T-helper 2 cell (primary cell): ENCODE data around the gene RNASE4.
"Not testable (repeated sequence)": the region's sequence is repeated elsewhere in the genome, so short reads cannot be mapped to it uniquely, and the experiment has no call there.

Experiments used
- DNase-seq, 5 experiments: peaks; one replicate each; pipeline versions ENCODE4 v3.0.0 to v3.0.0-alpha.2; 2012 to 2022
- total RNA-seq, 2 donors: gene quantifications; one replicate each; lab custom pipeline; 2026; lab: John Stamatoyannopoulos, UW

The RNASE4 gene, protein sequence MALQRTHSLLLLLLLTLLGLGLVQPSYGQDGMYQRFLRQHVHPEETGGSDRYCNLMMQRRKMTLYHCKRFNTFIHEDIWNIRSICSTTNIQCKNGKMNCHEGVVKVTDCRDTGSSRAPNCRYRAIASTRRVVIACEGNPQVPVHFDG
- total RNA-seq = 0 reads per million in 2 donors

DNA sequence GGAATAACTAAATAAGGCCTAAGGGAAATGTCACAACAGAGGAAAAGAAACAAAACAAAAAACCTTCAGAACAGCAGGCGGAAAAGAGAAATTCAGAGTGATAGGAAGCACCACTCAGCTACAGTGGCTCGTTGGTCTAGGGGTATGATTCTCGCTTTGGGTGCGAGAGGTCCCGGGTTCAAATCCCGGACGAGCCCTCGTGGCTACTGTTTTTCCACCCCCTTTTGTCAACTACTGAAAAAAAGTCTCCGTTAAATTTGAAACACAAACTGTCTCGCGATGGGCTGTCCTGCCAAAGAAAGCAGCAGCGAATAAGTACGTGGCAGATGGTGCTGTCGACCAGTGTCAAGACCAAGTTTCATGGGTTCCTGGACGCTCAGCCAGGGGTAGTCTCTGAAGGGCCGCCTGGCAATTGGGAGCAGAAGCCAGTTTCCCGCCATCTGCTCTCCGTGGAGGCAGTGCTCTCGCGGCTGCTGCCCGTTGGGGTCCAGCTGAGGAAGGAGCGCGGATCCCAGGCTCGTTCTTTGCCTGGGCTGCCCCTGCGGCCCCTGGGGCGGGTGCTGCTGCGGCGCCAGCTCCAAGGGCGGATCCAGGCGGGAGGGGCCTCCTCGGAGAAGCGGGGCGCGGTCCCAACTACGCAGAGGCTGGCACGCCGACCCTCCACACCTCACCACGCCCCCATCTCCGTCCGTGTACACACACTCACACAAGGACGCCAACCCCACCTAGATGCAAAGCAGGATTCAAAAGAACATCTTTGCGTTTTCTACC is at the start of gene RNASE4:
Gene RNASE4 (plus strand): TSS at position 670 of the 771 bp plus-strand sequence. CDS start 14,812 bp downstream, outside the sequence.
- peak; percentile 43 to 89 (median 71) for DNase-seq

DNA sequence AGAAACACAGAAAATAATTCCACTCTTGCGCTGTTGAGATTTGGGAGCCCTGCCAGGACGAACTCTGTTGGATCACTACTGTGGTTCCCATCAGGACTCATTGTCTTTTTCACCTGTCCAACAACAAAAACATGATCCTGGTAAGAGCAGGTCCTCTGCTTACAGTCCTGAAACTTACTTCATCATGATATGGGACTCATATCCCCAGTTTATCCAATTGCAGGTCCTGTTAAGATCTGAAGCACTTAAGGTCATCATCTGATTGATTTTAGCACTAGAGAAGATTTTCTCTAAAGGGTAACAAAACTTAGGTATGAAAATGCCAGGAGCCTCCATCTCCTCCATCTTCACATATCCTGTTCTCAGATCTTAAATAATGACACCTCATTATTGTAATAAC is 42.8 kb upstream of the RNASE4 start, which contains the start of gene OR6S1:
Gene OR6S1 (minus strand): TSS at position 101 of the 400 bp plus-strand sequence. CDS start 0 bp downstream, at position 101.
- no peak for DNase-seq

DNA sequence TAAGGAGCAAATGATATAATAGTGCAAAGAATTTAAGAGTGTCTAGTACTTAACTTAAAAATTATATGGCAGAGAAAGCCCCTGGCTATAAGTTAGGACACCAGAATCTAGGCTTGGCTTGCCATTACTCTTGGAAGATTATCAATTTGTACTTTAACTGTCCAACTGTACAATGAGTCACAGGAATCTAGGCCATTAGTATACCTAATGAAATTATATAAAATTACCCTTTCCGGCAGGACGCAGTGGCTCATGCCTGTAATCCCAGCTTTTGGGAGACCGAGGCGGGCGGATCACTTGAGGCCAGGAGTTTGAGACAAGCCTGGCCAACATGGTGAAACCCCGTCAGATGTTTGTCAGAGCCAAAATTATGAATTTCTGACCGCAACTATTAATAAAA is 42.2 kb upstream of the RNASE4 start:
- no peak for DNase-seq

DNA sequence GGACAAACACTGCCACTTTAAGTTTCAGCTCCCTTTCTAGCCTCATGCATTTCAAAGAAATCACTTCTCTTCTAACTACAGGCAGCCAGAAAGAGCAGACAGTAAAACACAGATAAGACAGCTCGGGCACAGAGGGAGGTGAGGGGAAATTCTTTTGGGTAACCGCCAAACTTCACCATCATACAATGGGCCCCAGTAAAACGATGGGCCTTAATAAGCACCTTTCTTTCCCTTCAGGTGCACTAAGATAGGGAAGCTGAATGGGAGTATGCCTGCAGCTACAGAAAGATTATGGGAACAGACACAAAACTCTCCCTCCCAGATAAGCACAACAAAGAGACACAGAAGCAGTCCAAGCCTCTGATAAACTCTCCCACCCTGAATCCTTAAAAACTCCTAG is 41.6 kb upstream of the RNASE4 start:
- DNase-seq = not testable (repeated sequence)

DNA sequence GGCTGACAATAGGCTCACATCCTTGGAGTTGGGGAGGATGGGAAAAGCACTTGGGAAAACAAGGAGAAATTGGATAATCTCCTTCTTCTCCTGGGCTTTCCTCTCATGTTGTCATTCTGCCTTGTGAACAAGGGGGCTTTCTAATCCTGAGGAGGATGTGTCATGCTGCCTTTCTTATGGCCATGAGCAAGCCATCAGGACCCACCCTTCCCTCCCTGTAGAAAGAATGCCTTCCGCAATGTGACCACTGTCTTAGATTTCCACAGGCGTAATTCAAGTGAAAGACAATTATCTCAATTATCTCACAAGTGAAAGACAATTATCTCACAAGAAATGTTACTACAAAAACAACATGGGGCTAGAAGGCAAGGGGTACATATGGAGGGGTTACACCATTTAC is 39.8 kb upstream of the RNASE4 start:
- DNase-seq = no peak

DNA sequence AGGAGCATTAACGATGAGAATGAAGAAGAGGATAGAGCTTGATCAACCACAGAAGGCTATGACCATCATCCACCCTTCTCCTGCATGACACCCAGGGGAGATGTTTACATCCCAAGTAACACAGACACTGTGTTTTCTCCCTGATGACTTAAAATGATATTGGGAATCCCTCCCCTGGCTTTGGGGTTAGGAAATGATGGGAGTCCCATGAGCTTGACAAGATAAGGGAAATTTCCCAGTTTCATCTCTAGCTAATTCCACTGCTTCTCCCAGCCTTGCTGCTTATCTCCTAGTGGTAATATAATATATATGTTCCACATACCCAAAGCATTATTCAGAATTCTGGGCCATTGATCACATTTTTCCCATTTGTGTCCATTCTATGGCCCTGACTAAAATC is 38.9 kb upstream of the RNASE4 start:
- no peak for DNase-seq

DNA sequence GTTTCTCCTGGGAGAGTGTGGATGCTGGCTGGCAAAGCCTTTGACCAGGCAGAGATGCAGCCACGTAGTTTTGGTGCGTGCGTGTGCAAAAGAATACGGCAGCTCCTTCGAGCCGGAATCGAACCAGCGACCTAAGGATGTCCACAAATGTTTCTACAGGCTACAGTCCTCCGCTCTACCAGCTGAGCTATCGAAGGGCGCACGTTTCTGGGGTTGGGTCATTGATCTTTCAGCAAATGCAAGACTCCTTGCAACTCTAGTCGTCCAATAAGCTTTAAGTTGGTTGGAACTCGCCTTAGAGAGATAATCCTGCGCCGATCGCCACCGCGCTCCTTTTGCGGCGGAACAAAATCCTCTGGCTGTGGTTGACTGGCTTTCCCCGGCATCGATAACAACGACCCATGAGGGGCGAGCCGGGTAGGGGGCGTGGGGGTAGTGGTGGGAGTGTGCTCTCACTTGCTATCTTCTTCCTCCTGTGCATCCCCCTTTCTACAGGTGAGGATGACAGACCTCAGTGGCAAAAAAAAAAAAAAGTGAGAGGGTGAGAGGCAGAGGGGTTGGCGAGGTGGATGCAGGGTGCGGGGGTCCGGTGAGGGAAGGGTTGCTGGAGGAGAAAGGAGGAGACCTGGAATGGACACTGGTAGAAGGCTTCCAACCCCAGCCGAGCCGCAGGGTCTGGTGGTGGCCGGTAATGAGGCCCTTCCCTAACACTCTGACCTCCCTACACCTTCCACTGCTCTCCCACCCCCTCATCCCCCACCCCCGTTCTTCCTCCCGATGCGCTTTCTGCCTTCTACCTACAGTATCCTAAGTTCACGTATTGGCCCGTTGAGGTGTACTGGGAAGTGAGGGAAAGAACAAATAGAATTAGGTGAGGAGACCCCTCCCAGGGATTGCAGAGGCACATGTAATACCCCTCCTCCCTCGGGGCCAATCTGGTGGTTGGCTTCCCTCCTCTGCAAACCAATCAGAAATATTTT is 31.1 kb upstream of the RNASE4 start:
- peak in 3 of 5 experiments; percentile 19 to 75 (median 31) for DNase-seq

DNA sequence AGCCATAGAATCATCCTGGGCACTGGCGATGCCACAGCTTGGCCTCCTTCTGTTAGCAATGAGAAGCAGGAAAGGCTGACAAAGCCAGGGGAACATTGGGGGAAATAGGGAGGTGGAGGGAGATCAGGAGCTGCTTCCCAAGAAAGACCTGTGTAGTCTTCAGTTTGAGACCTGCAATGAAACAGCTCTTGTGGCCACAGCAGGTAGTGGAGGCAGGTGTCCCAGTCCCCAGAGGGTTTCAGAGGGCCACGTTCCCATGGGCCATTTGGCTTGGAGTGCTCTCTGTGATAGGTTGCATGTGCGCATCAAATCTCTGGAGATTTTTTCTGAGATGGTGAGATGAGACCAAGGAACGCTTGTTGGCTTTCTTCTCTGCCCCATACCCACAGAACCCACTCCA is 28.5 kb upstream of the RNASE4 start:
- DNase-seq = no peak

DNA sequence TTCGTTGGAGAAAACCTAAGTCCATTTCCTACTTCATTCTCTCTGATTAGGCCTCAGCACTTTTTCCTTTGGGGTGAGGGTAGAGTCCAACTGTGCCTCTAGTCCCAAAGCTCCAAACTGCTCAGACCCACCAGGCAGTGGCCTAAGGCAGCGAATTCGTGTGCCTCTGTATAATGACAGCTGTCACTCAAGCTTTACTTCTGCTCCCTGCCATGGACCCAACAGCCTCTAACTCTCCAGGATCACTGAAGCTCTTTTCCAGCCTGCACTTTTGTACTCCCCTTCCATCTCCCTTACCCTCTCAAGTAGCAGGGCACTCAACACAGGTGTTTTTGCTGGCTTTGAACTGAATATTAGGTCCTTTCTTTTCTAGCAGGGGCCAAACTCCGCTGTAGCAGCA is 28.1 kb upstream of the RNASE4 start:
- no peak for DNase-seq

DNA sequence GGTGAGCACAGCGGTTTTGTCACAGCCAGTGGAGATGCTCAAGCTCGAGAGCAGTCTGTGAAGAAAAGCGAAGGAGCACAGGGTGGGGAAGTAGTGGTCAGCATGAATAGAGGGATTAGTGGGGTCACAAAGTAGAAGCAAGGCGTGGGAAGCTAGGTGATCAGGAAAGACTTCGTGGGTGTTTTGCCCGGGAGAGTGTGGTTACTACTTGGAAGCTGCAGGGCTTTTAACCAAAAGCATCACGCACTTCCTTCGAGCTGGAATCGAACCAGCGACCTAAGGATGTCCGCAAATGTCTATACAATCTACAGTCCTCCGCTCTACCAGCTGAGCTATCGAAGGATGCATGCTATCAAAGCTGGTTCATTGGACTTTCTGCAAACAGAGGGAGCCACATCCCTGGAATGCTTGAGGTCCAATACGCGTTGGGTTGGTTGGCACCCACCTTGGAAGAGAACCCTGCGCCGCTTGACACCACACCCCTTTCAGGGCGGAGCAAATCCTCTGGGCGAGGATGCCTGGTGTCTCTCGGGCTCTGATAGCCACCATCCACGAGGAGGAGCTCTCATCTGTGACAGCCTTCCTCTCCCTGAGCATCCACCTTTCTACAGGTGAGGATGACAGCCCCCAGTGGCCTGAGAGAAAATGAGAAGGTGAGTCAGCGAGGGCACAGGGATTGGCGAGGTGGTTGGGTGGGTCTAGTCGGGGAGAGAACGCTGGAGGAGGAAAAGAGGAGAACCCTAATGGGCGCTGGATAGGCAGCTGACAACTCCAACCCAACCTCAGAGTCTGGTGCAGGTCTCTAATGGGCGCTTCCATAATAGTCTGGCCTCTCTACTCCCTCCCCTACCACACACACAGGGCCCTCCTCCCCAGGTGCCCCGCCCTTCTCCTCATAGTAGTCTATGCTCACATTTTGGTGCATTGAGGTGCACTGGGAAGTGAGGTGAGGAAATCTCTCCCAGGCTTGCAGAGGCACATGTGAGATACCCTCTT is 26.8 kb upstream of the RNASE4 start:
- peak in 1 of 5 experiments; percentile 27 for DNase-seq

DNA sequence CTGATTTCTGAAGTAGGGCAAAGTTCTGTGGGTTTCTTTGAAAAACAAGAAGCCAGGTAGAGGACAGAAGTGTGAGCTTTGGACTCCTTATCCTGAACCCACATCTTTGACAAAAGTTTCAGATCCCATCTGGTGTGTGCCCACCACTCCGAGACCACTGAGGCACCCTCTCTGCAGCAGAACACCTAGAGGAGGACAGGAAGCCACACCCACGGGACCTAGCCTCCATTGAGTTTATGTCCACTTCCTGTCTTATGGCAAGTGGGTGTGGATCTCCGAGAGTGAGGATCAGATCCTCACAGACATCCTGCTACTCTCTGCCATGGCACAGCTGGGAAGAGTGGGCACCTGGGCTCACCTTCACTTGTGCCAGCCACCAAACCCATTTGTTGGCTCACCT is 26.1 kb upstream of the RNASE4 start:
- DNase-seq = no peak

DNA sequence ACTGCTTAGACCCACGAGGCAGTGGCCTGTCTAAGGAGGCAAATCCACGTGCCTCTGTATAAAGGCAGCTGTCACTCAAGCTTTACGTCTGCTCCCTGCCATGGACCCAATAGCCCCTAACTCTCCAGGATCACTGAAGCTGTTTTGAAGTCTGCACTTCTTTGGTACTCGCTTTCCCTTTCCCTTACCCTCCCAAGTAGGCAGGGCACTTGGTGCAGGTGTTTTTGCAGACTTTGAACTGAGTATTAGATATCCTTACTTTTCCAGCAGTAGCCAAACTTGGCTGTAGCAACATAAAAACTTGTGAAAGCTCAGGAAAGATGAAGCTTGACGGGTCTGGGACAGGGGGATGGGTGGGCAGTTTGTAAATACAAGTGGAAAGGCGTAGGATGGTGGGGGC is 25.0 kb upstream of the RNASE4 start:
- no peak for DNase-seq

DNA sequence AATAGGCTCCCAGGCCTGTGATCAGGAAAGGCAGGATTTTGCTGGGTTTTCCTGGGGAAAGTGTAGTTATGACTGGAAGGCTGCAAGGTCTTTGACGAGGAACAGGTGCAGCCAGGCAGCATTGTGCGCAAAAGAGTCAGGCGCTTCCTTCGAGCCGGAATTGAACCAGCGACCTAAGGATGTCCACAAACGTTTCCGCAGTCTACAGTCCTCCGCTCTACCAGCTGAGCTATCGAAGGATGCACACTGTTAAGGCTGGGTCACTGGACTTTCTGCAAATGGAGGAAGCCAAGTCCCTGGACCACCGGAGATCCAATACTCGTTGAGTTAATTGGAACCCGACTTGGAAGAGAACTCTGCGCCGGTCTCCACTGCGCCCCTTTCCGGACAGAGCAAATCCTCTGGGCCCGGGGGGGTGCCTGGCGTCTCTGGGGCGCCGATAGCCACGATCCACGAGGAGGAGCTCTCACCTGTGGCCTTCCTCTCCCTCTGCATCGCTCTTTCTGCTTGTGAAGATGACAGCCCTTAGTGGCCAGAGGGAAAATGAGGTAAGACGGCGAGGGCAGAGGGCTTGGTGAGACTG is 24.5 kb upstream of the RNASE4 start:
- no peak for DNase-seq

DNA sequence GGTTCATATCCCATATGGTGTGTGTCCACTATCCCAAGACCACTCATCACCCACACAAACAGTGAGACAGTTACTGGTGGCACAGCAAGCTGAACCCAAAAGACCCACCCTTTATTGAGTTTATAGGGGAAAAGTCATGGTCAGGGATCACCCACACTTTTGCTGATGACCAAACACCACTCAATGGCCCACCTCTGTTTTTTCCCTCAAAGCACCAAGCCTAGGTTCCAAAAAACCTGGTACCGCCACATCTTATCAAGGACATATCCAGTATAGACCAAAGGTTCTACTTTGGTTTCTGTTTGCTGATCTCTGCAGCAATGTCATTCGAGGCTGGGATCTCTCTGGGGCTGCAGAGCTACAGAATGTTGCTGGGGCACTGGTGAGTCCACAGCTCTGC is 23.2 kb upstream of the RNASE4 start:
- no peak for DNase-seq

DNA sequence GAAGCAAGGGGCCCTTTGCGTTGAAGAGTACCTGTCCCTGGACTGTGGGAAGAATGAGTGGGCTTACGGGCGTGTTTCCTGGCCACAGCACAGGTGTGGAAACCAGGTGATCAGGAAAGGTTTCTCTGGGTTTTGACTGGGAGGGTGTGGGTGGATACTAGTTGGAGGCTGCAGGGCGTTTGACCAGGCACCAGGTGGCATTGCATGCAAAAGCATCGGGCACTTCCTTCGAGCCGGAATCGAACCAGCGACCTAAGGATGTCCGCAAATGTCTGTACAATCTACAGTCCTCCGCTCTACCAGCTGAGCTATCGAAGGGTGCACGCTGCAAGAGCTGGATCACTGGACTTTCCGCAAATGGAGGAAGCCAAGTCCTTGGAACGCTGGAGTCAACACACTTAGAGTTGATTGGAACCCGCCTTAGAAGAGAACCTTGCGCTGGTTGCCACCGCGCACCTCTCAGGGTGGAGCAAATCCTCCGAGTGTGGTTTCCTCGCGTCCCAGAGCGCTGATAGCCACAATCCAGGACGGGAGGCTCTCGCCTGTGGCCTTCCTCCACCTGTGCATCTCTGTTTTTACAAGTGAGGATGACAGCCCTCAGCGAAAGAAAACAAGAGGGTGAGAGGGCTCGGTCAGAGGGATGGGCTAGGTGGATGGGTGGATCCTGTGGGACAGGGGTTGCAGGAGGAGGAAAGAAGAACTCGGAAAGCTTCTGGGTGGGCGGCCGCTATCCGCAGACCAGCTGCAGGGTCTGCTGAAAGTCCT is 21.2 kb upstream of the RNASE4 start:
- DNase-seq = peak; percentile 37 to 89 (median 64)

DNA sequence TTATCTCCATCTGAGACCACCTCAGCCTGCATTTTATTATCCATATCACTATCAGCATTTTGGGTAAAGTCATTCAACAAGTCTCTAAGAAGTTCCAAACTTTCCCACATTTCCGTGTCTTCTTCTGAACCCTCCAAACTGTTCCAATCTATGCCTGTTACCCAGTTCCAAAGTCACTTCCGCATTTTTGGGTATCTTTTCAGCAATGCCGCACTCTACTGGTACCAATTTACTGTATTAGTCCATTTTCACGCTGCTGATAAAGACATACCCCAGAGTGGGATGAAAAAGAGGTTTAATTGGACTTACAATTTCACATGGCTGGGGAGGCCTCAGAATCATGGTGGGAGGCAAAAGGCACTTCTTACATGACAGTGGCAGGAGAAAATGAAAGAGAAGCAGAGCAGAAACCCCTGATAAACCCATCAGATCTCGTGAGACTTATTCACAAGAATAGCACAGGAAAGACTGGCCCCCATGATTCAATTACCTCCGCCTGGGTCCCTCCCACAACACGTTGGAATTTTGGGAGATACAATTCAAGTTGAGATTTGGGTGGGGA is 17.9 kb upstream of the RNASE4 start:
- not testable (repeated sequence) for DNase-seq

DNA sequence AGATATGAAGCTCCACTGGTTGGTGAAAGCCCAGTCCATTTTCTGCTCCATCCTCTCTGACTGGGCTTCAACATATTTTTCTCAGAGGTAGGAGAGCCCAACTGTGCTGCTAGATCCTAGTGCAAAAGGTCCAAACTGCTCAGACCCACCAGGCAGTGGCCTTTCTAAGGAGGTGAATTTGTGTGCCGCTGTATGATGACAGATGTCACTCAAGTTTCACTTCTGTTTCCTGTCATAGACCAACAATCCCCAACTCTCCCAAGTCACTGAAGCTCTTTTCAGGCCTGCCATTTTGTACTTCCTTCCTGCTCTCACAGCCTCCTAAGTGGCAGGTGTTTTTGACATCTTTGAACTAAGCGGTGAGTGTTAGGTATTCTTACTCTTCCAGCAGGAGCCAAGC is 16.4 kb upstream of the RNASE4 start:
- peak in 1 of 5 experiments; percentile 77 for DNase-seq

DNA sequence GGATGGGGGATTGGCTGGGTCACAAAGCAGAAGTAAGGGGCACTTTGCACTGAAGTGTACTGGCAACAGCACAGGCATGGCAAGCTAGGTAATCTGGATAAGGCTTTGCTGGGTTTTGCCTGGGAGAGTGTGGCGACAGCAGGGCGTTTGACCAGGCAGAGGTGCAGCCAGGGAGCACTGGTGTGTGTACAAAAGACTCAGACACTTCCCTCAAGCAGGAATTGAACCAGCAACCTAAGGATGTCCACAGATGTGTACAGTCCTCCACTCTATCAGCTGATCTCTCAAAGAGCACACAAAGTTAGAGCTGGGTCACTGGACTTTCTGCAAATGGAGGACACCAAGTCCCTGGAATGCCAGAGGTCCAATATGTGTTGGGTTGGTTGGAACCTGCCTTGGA is 15.4 kb upstream of the RNASE4 start:
- no peak for DNase-seq

DNA sequence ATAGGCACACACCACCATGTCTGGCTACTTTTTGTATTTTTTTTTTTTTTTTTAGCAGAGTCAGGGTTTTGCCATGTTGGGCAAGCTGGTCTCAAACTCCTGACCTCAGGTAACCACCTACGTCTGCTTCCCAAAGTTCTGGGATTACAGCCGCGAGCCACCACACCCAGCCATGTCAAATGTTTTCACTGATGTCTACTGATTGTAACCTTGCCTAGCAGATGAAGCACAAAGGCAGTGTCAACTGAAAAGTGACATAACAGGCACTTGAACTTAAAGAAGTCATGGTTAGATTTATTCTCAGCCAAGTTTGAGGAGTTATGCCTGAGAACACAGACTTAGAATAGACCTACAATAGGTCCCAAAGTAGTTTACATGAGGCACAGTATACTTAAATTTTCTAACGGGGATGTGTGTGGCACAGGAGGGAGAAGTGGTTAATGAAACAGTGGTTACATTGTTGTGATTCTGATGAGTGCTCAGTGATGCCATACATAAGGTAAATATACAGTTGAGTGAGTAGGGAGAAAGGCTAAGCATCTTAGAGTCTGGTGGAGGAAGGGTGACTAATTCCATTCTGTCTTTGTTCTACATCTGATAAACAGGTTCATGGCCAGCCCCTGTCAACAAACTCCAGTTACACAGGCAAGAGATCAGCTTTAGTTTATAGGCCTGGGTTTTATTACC is 12.6 kb upstream of the RNASE4 start:
- DNase-seq = peak in 1 of 5 experiments; percentile 76

DNA sequence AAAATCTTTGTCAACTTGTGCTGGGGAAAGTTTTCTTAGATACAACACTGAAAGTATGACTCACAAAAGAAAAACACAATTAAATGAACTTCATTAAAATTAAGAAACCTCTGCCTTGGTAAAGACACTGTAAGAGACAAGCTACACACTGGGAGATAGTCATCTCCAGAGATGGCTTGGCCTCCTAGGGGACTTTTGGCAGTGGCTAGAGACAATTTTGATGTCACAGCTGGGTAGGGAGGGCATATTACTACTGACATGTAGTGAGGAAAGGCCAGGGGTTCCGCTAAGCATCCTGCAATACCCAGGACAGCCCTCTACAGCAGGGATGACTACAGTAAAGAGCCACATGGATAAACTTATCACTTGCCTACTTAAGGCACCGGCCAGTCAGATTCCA is 8.7 kb upstream of the RNASE4 start:
- DNase-seq = peak in 1 of 5 experiments; percentile 61
